ENCODE results near the gene DPP6.

GRCh38 chr7:154579711-154580110 lies 527.5 kb downstream of the DPP6 start:
- TF ChIP-seq, protein P1, sequence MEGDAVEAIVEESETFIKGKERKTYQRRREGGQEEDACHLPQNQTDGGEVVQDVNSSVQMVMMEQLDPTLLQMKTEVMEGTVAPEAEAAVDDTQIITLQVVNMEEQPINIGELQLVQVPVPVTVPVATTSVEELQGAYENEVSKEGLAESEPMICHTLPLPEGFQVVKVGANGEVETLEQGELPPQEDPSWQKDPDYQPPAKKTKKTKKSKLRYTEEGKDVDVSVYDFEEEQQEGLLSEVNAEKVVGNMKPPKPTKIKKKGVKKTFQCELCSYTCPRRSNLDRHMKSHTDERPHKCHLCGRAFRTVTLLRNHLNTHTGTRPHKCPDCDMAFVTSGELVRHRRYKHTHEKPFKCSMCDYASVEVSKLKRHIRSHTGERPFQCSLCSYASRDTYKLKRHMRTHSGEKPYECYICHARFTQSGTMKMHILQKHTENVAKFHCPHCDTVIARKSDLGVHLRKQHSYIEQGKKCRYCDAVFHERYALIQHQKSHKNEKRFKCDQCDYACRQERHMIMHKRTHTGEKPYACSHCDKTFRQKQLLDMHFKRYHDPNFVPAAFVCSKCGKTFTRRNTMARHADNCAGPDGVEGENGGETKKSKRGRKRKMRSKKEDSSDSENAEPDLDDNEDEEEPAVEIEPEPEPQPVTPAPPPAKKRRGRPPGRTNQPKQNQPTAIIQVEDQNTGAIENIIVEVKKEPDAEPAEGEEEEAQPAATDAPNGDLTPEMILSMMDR (IDR thresholded peaks at IDR 0.05), result no peak
- TF ChIP-seq EP300 (IDR thresholded peaks at IDR 0.05) (no peak), POLR2A (IDR thresholded peaks at IDR 0.05) (no peak)
